ENCODE measurements around the gene OR4D9.

The OR4D9 gene

DNA sequence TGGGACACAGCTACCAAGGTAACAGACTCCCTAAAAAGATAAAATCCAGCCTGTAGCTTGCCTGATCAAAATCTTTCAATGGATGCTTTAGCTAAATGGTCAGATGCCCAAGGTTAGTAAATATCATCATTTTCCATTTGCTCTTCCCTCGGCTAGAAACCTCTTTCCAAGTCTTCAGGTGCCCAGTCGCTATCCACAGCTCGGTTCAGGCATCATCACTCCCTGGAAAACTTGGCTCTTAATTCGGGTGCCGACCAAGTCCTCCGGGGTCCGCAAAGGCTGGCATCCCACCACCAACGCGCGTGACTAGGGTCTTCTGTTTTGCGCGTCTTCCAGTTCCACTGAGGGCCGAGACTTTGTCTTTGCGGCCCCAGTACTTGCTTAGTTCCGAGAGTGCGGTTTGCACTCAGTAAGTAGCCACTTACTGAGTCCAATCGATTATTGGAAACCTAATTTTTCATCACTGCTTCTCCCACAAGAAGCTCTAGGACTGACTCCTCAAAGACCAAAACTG lies 44.3 kb downstream of the OR4D9 start:
- DNase-seq: no peak
- H3K4me1 ChIP-seq: peaks cover 0 to 32% (median 3%) of the 10 kb centered on the region in 4 donors
- no peaks in the 10 kb centered on the region for H3K27me3 ChIP-seq
- H3K9me3 ChIP-seq: no peaks in the 10 kb centered on the region
- peak overlapping the region; percentile 58 to 59 for H3K27ac ChIP-seq
- intact Hi-C loops (cut with DNase I; ENCODE audit: low total_unique reads): no loop called here
- no peak for TF ChIP-seq CTCF (IDR thresholded peaks at IDR 0.05)
- peak overlapping the region; percentile 42 to 55 for H3K4me3 ChIP-seq
- H3K36me3 ChIP-seq: no peaks in the 10 kb centered on the region

DNA sequence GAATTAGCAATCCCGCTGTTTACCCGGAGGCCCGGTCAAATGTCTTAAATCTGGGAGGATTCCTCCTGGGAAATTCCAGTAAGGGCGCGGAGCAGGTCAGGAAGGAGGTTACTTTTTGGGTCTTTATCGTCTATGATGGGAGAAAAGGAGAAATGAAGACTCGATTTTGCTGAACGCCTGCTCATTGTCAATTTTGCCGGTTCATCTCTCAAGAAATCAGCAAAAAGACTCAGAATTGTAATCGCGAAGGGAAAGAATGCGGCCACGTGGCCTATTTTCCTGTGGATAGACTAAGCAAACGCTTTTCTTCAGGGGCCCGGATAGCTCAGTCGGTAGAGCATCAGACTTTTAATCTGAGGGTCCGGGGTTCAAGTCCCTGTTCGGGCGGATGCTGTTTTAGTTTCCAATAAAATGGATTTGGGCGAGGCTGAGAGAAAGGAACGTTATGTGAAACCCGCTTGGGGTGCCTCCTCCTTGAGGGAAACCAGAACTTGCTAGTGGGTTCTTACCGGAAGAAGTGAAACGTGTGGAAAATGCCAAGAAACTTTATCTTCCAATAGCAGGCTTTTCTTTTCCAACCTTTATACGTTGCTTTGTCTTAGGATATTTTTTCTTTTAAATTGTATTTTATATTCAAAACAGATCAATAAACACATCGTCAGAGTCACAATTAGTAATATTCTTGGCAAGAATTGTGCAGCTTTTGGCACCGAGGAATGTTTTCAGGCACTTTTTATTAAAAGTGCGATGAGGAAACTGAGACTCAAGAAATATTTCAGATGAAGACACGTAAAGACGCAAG lies 45.0 kb downstream of the OR4D9 start:
- Histone ChIP-seq H3K4me1 (peaks cover 0 to 36% (median 6%) of the 10 kb centered on the region in 4 donors), H3K27ac (peak overlapping the region; percentile 58 to 59), H3K9me3 (no peaks in the 10 kb centered on the region), H3K27me3 (no peaks in the 10 kb centered on the region), H3K4me3 (peak overlapping the region; percentile 42 to 55), H3K36me3 (no peaks in the 10 kb centered on the region)
- TF ChIP-seq CTCF (IDR thresholded peaks at IDR 0.05): no peak
- peak; percentile 64 to 78 for DNase-seq
- intact Hi-C loops (cut with DNase I; ENCODE audit: low total_unique reads): no loop called here

DNA sequence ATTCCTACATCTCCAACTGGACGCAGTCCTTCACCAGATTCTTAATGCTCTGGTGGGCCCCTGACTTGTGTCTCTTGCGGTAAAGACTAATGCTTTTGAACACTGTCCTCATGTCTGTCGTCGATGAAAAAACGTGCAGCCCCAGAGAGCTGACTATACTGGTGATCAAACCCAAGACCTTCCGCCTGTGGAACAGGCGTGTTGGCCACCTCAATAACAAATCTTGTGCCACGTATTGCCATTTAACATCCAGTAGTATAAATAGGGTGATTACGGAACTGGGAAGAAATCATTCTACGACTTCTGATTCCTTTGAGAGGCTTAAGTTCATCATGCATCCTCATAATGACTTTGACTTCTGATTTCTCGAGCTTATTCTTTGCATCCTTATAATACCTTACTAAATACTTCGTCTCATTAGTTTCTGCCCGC lies 45.6 kb downstream of the OR4D9 start:
- DNase-seq: no peak
- intact Hi-C loops (cut with DNase I; ENCODE audit: low total_unique reads): no loop called here
- H3K9me3 ChIP-seq: no peaks in the 10 kb centered on the region
- TF ChIP-seq CTCF (IDR thresholded peaks at IDR 0.05): no peak
- peak overlapping the region; percentile 58 to 59 for H3K27ac ChIP-seq
- H3K4me3 ChIP-seq: peak overlapping the region; percentile 42 to 55
- no peaks in the 10 kb centered on the region for H3K27me3 ChIP-seq
- H3K4me1 ChIP-seq: peaks cover 0 to 36% (median 8%) of the 10 kb centered on the region in 4 donors
- no peaks in the 10 kb centered on the region for H3K36me3 ChIP-seq

- Histone ChIP-seq H3K27ac (peak overlapping the region; percentile 30 to 59), H3K4me1 (peaks cover 0 to 30% (median 8%) of the 10 kb centered on the region in 4 donors), H3K9me3 (no peaks in the 10 kb centered on the region), H3K4me3 (no peak overlapping the region), H3K27me3 (no peaks in the 10 kb centered on the region), H3K36me3 (no peaks in the 10 kb centered on the region)
- no peak for DNase-seq
- no peak for TF ChIP-seq CTCF (IDR thresholded peaks at IDR 0.05)
- intact Hi-C loops (cut with DNase I; ENCODE audit: low total_unique reads): no loop called here
These were observed 46.9 kb downstream of the OR4D9 start for GRCh38 chr11:59558270-59558643.

DNA sequence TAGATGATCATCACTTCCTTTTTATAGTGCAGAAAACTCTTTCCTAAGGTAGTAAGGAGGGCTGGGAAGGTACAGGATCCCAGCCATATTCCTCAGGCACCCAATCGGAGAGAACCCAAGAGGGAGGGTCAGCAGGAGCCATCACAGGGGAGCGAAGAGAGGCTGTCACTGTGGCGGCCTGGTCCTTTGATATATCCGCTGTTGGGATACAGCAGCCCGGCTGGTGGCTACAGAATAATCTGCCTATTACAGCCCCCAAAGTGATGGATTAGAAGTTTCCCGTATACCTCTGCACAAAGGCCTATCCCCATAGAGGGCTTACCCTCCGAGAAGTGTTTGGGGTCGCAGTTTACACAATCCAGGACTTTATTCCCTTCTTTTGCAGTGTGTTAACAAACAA lies 48.5 kb downstream of the OR4D9 start:
- DNase-seq: no peak
- Histone ChIP-seq H3K36me3 (no peaks in the 10 kb centered on the region), H3K4me1 (peaks cover 0 to 30% (median 8%) of the 10 kb centered on the region in 4 donors), H3K27ac (peak overlapping the region; percentile 90 to 93), H3K4me3 (peak overlapping the region; percentile 85 to 96), H3K27me3 (no peaks in the 10 kb centered on the region), H3K9me3 (no peaks in the 10 kb centered on the region)
- intact Hi-C loops (cut with DNase I; ENCODE audit: low total_unique reads): loop anchor here (10.0 kb wide), 1 partner anchor 105 kb away; the partner anchor contains the start of gene PATL1
- no peak for TF ChIP-seq CTCF (IDR thresholded peaks at IDR 0.05)
